ENCODE data around the gene BTNL2.

BTNL2 gene

DNA sequence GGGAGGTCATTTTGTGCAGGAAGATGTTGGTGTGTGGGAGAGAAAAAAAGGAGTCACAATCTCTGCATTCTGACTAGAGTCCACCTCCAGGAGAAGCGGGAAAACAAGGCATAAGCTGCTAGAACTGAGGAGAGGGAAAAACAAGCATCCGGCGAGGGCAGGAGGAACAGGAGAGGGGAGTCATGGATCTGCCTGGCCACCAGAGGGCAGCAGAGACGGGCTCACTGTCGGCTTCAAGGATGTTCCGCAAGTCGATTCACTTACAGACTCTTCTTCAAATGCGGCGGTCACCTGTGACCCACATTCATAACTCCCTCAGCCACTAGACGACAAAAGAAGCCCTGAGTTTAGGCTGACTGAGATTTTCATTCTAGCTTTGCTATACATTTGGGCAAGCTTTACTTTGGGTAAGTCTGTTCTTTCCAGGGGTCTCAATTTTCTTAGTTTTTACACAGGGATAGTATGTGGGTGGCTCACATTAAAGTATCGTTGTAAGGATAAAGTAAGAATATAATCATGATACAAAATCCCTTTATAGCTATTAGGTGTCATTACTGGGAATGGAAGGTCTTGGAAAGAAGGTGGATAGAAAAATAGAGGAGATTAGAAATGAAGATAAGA is 6.6 kb upstream of the BTNL2 start:
- DNase-seq, result peak; percentile 81 to 87

DNA sequence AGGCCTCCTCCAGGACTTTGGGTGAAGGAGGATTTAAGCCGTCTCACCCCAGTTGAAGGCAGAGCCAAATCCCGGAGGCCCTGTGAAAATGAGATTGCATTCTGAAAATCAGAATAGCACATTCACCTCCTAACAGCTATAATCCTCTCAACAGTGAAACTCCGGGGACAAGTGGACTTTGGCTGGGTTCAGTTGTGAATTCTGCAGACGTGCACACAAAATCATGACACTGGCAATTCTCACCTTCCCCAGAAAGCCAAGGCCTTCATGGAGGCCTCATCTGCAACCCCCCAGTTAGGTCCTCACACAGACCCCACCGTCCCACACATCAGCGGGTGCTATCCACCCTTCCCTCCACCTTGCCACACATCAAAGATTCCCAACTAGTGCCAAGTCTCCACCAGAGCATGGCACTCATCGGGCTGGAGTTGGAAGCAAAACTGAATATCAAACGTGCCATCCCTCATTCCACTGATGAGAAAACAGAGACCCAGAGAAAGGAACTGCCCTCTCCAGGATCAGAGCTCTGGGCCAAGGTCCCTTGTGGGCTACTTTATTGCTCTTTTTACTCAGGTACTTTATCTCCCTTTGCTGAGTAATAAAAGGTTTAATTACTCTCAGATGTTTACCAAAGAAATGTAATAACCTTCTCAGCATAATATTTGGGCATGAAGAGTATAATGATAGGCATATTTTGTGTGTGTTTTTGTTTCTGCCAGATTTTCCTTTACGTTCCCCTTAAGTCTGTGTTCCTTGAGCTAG is 4.8 kb upstream of the BTNL2 start:
- no peak for DNase-seq

DNA sequence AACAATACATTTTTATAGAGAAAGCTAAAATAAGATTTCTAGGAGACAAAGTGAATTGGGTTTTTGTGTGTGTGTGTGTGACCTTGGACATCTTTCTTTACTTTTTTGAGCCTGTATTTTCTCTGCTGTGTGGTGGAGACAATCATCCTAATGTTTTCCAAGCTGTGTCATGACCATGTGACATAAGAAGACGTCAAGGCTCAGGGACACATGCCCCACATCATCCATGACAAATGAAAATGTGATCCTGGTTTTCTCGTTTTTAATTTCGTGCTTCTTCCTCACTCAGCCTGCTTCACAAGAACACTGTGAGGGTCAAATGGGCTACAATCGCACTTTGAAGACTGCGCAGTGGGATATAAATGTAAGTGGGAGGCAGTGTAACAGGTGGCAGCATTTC is 3.9 kb upstream of the BTNL2 start:
- no peak for DNase-seq

DNA sequence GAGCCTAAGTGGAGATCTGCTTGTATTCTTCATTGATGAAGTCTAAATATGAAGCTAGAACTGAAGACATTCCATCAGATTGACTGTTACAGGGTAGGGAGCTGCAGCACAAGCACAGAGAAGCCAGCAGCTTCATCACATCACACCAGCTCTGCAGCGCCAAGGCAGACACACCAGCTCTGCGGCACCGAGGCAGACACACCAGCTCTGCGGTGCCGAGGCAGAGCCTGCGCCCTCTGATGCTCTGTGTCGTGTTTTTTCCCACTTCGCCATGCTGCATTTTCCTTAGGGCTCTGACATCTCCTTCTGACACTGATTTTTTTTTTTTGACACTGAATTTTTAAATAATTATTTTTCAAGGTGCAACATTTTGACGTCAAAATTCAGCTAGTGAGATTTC is 784 bp downstream of the BTNL2 start:
- no peak for DNase-seq

DNA sequence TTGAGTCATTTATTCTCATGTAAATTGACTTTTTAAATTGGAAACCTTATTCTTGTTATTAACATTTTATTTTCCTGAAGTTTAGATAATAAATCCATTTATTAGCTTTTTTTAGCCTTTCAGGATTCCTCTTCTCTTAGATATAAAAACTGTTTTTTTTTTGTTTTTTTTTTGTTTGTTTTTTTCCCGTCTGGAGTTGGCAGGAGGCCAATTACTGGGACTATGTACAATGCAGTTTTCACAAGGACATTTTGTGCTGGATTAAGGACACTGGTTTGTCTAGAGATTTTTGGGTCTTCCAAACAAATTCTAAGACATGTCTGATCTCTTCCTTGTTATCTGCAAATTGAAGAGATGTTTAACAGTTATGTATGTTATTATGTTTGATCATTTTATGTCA is 1.3 kb downstream of the BTNL2 start:
- DNase-seq, result no peak

DNA sequence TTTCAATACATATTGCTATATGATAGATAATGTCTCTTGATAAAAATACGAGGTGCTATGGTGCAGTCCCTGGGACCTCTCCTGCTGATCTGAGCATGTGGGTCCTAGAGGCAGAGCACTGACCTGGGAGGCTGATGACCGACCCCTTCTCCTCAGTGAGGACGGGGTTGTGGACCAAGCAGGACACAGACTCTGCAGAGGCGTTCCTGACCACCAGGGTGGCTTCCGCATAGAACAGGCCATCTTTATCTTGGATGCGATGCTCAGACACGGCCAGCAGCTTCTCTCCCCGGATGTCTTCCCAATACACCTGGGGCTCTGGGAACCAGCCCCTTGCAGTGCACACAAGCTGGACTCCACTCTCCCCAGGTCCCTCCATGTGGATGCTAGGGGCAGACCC is 4.2 kb downstream of the BTNL2 start:
- DNase-seq, result no peak

DNA sequence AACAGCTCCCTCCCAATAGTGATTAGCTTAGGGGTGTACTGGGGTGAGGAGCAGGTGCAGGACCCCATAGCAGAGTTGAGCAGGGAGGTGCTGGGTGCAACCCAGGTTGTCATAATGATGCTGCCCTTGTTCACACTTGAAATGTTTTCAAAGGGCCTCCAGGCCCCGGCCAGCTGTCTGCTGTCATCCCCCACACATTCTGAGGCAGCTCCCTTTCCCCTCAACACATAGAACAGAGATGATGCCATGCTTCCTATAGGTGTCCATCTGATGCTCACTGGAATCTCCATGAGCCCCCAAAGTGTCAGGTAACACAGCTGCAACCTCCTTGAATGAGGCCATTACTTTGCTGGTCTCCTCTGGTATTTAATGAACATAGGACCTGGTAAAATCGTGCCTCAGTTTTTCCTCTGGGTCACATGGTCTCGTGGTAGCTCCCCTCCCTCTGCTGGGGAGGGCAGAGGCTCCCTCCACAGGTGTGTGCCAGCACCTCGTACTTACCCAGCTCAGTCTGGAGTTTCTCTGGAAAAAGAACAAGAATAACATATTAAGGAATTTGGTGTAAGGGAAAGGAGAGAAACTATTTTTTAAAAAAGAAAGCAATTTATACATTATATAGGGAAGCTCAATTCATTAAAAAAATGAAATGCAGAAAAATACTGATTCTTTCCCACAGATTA is 5.6 kb downstream of the BTNL2 start:
- no peak for DNase-seq

DNA sequence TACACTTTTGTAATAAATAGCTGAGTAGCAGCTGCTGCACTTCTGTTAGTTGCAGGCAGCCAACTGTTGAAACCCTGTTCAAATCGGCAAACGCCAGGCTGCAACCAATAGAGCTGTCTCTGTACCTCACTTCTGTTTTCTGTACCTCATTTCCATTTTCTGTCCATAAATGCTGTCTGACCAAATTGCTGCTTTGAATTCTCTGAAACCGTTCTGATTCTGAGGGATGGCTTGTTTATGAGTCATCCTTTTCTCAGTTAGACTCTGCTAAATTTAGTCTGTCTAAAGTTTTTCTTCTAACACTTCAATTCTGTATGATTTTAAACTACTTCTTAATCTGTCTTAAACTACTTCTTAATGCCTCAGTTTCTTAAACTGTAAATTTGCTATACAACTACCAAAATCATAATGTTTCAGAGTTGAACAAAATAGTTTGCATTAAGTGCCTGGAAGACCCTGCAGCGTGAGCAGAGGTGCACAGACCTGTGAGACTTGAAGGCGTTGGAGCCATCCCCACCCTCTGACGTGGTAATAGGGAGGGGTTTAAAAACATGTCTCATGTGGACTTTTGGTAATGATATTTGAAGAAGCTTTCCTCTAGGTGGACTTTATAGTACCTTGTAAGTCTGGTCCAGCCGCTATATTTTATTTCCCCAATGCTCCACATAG is 9.6 kb downstream of the BTNL2 start:
- DNase-seq, result no peak

DNA sequence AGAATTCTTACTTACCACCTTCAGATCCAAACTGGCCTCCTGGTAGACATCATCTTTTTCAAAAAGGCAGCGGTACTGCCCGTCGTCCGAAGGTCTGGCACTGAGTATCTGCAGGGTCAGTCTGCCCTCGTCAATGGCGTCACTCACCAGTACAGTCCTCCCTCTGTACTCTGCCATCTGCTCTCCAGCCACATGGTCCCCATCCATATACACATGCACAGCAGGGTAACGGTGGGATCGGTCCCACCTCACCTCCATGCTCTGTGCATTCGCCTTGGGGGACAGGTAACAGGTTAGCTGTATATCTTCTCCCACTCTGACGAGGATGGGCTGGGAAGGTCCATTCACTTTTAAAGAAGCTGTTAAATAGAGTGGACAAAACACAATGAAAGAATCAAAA is 11.0 kb downstream of the BTNL2 start:
- no peak for DNase-seq

DNA sequence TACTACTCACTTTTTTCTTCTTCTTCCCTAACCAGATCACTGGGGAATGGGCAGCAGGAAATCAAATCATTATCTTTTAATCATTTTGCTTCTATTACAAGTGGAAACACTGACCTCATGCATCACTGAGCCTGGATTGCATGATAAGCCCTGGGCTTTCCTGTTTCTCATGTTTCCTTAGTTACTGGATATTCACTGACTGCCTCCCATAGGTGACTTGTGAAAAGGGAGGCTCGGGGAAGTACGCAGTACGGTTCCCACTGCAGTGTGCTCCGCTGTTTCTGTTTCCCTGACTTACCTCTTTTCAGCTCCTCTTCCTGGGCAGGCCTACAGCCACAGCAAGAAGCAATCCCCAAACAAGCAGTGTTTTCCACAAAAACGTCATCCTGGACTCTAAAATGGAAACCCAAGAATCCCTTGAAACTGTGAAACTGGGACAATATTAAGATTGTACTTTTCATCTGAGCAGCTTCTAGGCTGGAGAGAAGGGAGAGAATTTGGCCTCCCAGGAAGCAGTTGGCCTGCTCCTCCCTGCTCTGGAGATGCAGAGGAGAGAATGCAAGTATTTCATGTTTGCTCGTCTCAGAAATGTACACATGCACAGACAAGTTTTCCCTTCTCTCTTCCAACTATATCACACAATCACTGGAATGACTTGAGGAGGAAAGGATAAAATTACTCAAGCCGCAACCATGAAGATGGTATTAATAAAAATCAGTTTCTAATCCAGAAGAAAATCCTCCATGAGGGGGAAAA is 13.1 kb downstream of the BTNL2 start:
- DNase-seq, result no peak

DNA sequence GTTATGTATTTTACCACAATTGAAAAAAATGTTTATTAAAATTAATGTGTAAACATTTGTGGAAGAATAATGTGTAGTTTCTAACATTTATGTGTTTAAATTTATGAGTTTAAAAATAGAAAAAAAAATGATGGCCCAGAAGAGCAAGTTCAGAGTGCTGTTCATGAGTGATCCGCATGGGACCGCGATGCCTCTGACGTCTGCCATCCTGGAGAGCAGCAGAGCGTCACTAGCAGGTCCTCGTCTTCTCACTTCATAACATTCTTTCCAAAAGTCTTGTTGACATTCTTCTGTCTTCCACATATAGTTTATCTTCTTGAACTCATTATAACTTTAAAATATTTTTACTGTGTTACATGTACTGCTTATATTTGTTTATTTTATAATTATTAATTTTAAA is 15.5 kb downstream of the BTNL2 start:
- no peak for DNase-seq

DNA sequence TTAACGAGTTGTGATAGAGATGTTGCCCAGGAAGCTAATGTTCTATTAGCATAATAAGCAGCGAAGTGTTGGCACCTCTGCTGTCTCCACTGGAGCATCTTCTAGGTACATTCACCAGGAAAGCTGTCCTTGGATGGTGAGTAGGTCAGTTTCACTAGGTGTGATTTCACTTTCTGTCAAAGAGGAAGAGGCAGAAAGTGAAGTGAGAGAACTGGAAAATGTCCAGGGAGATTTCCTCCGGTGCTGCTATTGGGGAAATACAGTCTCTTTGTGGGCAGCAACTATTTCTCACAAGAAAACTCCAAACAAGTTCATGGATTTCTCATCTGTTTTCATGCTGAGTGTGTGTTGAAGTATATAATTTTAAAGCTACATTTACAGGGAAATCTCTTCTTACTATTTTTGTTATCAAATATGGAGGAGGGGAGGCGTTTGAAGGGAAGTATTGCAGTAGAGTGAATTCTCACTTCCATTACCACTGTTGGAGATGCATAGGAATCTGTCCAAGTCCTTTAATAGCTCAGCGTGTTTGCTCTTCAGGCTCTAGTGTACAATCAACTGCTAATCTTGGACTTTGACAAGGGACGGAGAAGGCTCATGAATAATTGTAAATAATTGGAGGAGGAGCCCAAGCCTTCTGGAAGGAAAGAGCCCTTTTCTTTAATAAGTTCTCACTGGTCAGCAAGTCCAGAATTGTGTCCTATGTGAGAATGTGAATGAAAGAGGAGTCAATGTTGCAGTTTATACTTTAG is 19.2 kb downstream of the BTNL2 start:
- no peak for DNase-seq

DNA sequence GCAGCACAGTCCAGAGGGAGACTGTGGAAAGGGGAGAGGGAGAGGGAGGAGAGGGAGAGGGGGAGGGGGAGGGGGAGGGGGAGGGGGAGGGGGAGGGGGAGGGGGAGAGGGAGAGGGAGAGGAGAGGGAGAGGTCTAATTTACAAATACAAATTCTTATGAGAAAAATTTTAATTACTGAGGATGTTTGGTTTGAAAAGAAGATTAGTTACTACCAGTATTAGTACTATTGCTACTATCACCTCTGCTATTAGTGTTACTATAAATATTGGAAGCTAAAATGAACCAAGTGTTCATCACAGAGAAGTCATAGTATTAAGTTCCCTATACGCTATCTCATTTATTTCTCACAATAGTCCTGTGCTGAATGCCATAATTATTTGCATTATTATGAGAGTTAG is 20.9 kb downstream of the BTNL2 start:
- DNase-seq, result no peak

DNA sequence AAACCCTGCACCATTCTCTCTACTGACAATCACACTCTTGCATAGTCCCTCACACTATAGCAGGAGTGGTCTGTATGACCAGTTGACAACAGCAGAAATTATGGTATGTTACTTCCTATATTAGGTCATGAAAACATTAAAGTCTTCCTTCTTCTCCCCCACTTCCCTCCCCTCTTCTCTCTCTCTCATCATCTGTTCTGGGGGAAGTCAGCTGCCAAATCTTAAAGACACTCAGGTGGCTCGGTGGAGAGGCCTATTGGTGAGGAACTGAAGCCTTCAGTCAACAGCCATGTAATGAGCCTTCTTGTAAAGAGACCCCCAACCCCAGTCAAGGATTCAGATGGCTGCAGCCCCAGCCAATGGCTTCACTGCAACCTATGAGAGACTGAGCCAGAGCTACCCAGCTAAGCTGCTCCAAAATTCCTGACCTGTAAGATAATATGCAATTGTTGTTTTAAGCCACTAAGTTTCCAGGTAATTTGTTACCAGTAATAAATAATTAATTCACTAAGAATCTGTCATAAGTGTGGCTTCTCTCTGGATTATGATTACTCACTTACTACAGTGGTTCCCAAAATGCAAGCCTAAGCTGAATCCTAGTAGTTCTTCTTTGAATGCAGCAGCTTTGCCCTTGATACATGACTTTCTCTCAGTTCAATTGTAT is 24.1 kb downstream of the BTNL2 start:
- no peak for DNase-seq

DNA sequence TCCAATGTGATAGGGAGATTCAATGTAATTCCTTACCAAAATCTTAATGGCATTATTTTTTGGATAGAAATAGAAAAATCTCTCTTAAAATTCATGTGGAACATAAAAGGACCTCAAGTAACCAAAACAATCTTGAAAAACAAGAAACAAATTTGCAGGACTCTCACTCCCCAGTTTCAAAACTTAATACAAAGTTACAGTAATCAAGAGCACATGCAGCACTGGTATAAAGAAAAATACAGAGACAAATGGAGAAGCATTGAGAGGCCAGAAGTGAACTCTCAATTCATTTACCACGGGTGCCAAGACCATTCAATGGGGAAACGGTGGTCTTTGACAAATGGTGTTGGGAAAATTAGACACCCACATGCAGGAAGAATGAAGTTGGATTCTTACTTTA is 27.4 kb downstream of the BTNL2 start:
- no peak for DNase-seq

DNA sequence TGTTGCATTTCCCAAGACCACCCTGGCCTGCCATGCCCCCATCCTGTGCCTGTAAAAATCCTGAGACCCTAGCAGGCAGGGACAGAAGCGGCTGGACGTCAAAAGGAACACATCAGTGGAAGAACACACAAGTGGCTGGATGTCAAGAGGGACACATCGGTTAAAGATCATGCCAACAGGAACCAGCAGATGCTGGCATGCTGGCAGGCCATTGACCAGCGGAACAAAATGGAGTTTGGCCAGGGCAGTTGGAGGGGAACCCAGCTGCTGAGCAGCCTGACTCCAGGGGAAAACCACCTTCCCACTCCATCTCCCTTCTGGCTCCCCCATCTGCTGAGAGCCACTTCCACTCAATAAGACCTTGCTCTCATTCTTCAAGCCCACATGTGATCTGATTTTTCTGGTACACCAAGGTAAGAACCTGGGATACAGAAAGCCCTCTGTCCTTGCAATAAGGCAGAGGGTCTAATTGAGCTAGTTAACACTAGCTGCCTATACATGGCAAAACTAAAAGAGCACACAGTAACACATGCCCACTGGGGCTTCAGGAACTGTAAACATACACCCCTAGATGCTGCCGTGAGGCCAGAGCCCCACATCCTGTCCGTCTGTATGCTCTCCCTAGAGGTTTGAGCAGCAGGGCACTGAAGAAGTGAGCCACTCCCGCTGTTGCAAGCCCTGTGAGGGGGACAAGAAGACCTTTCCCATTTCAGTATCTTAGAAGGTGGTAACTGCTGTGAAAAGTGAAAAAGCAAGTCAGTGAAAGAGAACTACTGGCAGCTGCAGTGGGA is 31.0 kb downstream of the BTNL2 start:
- no peak for DNase-seq

DNA sequence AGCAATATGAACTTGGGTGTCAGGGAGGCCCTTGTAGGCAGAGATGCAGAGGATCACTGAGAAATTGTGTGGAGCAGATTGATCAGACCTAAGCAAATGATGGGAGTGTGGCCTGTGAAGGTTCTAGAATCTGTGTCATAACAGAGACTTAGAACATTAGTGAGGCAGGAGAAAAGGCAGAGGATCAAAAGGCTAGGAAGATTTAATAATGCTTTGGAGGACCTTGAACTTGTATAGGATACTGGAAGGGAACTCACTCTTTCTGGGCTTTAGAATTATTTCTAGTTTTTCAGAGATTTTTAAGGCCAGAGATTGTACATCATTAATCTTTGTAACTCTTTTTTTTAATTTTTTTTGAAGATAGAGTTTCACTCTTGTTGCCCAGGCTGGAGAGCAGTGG is 35.2 kb downstream of the BTNL2 start, which contains the start of gene TSBP1:
Gene TSBP1 (minus strand): TSS at position 101 of the 400 bp plus-strand sequence. CDS start 197 bp downstream, outside the sequence.
- DNase-seq, result no peak

DNA sequence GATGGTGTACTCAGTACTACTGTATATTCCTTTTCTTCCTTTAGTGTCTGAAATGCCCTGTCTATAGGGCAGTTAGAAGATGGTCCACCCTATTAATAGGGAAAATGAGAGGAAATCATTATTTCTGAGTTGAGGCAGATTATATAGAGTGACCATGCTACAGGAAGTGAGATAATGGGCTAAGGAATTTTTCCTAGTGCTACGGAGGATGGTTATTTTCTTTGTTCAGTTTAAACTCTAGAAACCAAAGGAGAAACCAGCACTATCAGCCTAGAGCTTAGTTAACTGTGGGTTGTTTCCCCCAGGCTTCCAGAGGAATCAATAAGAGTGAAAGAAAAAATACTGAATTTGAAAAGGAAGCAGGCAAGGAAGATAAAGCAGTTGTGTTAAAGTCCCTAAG is 35.8 kb downstream of the BTNL2 start:
- DNase-seq, result no peak

DNA sequence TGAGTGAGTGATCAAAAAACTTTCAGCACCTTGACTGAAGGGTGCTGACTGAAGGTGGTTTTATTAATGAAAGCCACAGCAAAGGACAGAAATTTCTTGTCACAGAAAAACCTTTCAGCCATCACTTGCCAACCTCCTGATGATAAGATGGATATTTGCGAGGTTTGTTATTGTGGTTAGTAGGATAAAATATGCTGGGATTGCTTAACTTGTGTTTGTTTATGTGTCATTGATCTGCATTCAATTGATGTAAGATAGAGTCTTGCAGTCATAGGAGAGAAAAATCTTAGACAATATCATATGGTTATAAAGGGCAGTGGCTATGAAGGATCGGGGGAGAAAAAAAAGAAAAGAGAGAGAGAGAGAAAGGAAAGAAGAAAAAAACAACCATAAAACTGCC is 36.5 kb downstream of the BTNL2 start:
- DNase-seq, result no peak

DNA sequence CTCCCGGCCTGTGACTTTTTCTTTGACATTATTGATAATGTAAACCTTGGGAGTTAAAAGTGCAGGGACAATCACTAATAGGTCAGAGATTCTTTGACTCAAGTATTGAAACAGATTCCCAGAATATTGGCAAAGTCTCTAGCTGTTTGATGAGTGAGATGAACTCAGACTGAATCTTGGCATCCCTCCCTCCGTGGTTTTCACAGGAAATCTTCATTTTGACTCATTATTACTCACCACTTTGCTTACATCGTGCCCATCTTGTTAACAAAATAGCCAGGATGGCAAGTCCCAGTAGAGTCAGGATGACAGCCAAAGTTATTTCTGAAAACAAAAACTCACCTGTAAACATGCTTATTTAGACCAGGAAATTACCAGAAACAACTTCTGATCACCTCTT is 37.3 kb downstream of the BTNL2 start:
- DNase-seq, result no peak

DNA sequence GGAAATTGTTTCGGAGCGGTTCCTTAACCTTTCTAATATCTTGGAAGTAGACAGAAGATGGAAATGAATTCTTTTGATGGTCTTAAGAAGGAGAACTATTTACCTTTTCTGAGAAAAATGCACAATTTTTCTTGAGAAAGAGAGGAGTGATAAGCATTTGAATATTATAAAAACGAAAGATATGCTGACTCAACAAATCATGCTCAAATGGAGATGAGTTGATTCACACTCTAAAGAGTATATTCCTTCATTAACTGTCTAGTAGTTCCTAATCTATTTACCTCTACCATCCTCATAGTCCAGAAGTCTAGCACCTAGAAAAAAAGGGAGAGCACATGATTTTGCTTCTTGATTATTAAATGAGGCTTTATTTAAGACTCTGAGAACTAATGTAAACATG is 39.3 kb downstream of the BTNL2 start:
- DNase-seq, result no peak

All from activated T-cell treated with anti-CD3 and anti-CD28 coated beads, Interleukin-2, amount 50 U/mL, for 48 hours (primary cell).